Nephron (organoid): Measurements from ENCODE around the gene KRT82.

Experiments used
- H3K27ac Mint-ChIP-seq, 3 experiments: 2 replicates each; pipeline ENCODE4 v1.8.0; 2020; ENCODE audit warnings: mixed read lengths in 3 of 3, mild to moderate bottlenecking in 2 of 3, moderate library complexity in 1 of 3
- H3K27me3 Mint-ChIP-seq: 2 replicates; pipeline ENCODE4 v1.8.0; 2021; ENCODE audit warnings: low read depth, mild to moderate bottlenecking, moderate library complexity, mixed read lengths
- H3K36me3 Mint-ChIP-seq: 2 replicates; pipeline ENCODE4 v1.8.0; 2020; ENCODE audit warnings: low read depth, mixed read lengths
- H3K4me1 Mint-ChIP-seq: 2 replicates; pipeline ENCODE4 v1.8.0; 2020; ENCODE audit warnings: mixed read lengths
- H3K4me3 Mint-ChIP-seq, 3 experiments: 2 replicates each; pipeline ENCODE4 v1.8.0; 2020; ENCODE audit warnings: mild to moderate bottlenecking in 3 of 3, mixed read lengths in 3 of 3, moderate library complexity in 2 of 3
- H3K9me3 Mint-ChIP-seq: 2 replicates; pipeline ENCODE4 v1.8.0; 2020; ENCODE audit warnings: mixed read lengths
- CTCF ChIP-seq, 3 experiments: fragments of 200-600 bp; sonication (generic); IDR thresholded peaks; one replicate each; pipeline ENCODE4 v1.5.0; 2021; ENCODE audit warnings: antibody characterized with exemption in 3 of 3; ENCODE audit not compliant: unreplicated experiment in 3 of 3

The KRT82 gene

GRCh38 chr12:52356031-52356761 is 49.9 kb downstream of the KRT82 start:
- H3K4me1 Mint-ChIP-seq = peaks cover 30% of the 10 kb centered on the region
- H3K4me3 Mint-ChIP-seq = no peak overlapping the region
- no peaks in the 10 kb centered on the region for H3K36me3 Mint-ChIP-seq
- no peak overlapping the region for H3K27ac Mint-ChIP-seq
- no peaks in the 10 kb centered on the region for H3K9me3 Mint-ChIP-seq
- TF ChIP-seq CTCF (IDR thresholded peaks at IDR 0.05; ENCODE audit: unreplicated experiment in 3 of 3) = no peak
- H3K27me3 Mint-ChIP-seq = peaks cover 32% of the 10 kb centered on the region

GRCh38 chr12:52355176-52355575 is 51.0 kb downstream of the KRT82 start:
- peaks cover 23% of the 10 kb centered on the region for H3K4me1 Mint-ChIP-seq
- H3K27ac Mint-ChIP-seq = no peak overlapping the region
- H3K36me3 Mint-ChIP-seq = no peaks in the 10 kb centered on the region
- H3K4me3 Mint-ChIP-seq = no peak overlapping the region
- no peaks in the 10 kb centered on the region for H3K9me3 Mint-ChIP-seq
- peaks cover 25% of the 10 kb centered on the region for H3K27me3 Mint-ChIP-seq
- no peak for TF ChIP-seq CTCF (IDR thresholded peaks at IDR 0.05; ENCODE audit: unreplicated experiment in 3 of 3)

GRCh38 chr12:52354200-52354599 is 51.9 kb downstream of the KRT82 start:
- Mint-ChIP-seq H3K27ac (peak overlapping the region in 1 of 3 experiments; percentile 8), H3K36me3 (no peaks in the 10 kb centered on the region), H3K27me3 (peaks cover 22% of the 10 kb centered on the region), H3K4me3 (no peak overlapping the region), H3K9me3 (no peaks in the 10 kb centered on the region), H3K4me1 (peaks cover 18% of the 10 kb centered on the region)
- no peak for TF ChIP-seq CTCF (IDR thresholded peaks at IDR 0.05; ENCODE audit: unreplicated experiment in 3 of 3)

- no peaks in the 10 kb centered on the region for H3K9me3 Mint-ChIP-seq
- H3K27ac Mint-ChIP-seq = no peak overlapping the region
- H3K36me3 Mint-ChIP-seq = no peaks in the 10 kb centered on the region
- H3K4me3 Mint-ChIP-seq = no peak overlapping the region
- TF ChIP-seq CTCF (IDR thresholded peaks at IDR 0.05; ENCODE audit: unreplicated experiment in 3 of 3) = no peak
- peaks cover 22% of the 10 kb centered on the region for H3K27me3 Mint-ChIP-seq
- H3K4me1 Mint-ChIP-seq = peaks cover 22% of the 10 kb centered on the region
Observed at GRCh38 chr12:52353766-52354165, 52.4 kb downstream of the KRT82 start.

GRCh38 chr12:52352951-52353350 is 53.2 kb downstream of the KRT82 start:
- no peaks in the 10 kb centered on the region for H3K9me3 Mint-ChIP-seq
- no peak overlapping the region for H3K4me3 Mint-ChIP-seq
- H3K27me3 Mint-ChIP-seq = peaks cover 19% of the 10 kb centered on the region

More at GRCh38 chr12:52352951-52353350, 53.2 kb downstream of the KRT82 start:
- Mint-ChIP-seq H3K4me1 (peaks cover 30% of the 10 kb centered on the region), H3K27ac (no peak overlapping the region), H3K36me3 (no peaks in the 10 kb centered on the region)
- no peak for TF ChIP-seq CTCF (IDR thresholded peaks at IDR 0.05; ENCODE audit: unreplicated experiment in 3 of 3)
